ENCODE results near the gene YBEY.

The YBEY gene

GRCh38 chr21:46269466-46269865 is 16.7 kb upstream of the YBEY start:
- no peaks in the 10 kb centered on the region for H3K9me3 ChIP-seq (ENCODE audit: insufficient read depth, low read length)
- no peak overlapping the region for H3K4me3 ChIP-seq (ENCODE audit: low read length)
- no peaks in the 10 kb centered on the region for H3K4me1 ChIP-seq (ENCODE audit: low read length)
- no peak overlapping the region for H3K4me2 ChIP-seq (ENCODE audit: low read length)
- H3K79me2 ChIP-seq (ENCODE audit: low read length), result no peaks in the 10 kb centered on the region
- TF ChIP-seq EZH2phosphoT487 (IDR thresholded peaks at IDR 0.05; ENCODE audit: low read depth), result no peak
- TF ChIP-seq, protein P1, sequence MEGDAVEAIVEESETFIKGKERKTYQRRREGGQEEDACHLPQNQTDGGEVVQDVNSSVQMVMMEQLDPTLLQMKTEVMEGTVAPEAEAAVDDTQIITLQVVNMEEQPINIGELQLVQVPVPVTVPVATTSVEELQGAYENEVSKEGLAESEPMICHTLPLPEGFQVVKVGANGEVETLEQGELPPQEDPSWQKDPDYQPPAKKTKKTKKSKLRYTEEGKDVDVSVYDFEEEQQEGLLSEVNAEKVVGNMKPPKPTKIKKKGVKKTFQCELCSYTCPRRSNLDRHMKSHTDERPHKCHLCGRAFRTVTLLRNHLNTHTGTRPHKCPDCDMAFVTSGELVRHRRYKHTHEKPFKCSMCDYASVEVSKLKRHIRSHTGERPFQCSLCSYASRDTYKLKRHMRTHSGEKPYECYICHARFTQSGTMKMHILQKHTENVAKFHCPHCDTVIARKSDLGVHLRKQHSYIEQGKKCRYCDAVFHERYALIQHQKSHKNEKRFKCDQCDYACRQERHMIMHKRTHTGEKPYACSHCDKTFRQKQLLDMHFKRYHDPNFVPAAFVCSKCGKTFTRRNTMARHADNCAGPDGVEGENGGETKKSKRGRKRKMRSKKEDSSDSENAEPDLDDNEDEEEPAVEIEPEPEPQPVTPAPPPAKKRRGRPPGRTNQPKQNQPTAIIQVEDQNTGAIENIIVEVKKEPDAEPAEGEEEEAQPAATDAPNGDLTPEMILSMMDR (IDR thresholded peaks at IDR 0.05; ENCODE audit: low read depth, low read length), result no peak
- H3K9ac ChIP-seq (ENCODE audit: low read length), result no peak overlapping the region
- H3K36me3 ChIP-seq (replicated peaks; ENCODE audit: low read depth, low read length), result peaks cover 35% of the 10 kb centered on the region
- no peak overlapping the region for H3K27ac ChIP-seq (ENCODE audit: low read length)
- no peaks in the 10 kb centered on the region for H3K27me3 ChIP-seq (ENCODE audit: low read depth, low read length)
- no peaks in the 10 kb centered on the region for H4K20me1 ChIP-seq (ENCODE audit: insufficient read depth, low read length)
- no peak overlapping the region for H2AFZ ChIP-seq (ENCODE audit: low read depth, low read length)

DNA sequence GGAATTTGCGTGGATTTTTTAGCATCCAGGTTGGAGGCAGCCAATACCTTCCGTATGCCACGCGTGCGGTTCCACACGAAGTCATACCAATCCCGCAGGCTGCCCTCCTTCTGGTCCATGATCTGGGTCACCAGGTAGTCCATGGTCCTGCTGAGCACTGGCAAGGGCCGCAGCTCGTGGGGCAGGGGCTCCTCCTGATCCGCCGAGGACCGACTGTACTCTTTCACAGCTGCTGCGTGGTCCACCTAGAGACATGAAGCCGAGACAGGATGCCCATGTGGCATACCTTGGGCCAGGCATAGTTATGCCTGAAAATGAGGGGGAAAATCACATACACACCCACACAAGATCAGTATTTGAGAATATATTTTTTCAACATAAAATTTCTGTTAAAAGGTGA is 12.8 kb upstream of the YBEY start:
- H3K27ac ChIP-seq (ENCODE audit: low read length), result no peak overlapping the region
- H2AFZ ChIP-seq (ENCODE audit: low read depth, low read length), result no peak overlapping the region
- H3K9me3 ChIP-seq (ENCODE audit: insufficient read depth, low read length), result no peaks in the 10 kb centered on the region
- no peak overlapping the region for H3K4me3 ChIP-seq (ENCODE audit: low read length)
- no peaks in the 10 kb centered on the region for H3K4me1 ChIP-seq (ENCODE audit: low read length)
- H3K36me3 ChIP-seq (replicated peaks; ENCODE audit: low read depth, low read length), result peaks cover 36% of the 10 kb centered on the region
- H3K27me3 ChIP-seq (ENCODE audit: low read depth, low read length), result no peaks in the 10 kb centered on the region
- 0 out of 2 replicates have a peak, but pooled peaks cover 4% of the 10 kb centered on the region for H3K79me2 ChIP-seq (ENCODE audit: low read length)
- no peak for TF ChIP-seq EZH2phosphoT487 (IDR thresholded peaks at IDR 0.05; ENCODE audit: low read depth)
- TF ChIP-seq, protein P1 (IDR thresholded peaks at IDR 0.05; ENCODE audit: low read depth, low read length), result no peak
- no peak overlapping the region for H3K9ac ChIP-seq (ENCODE audit: low read length)
- H3K4me2 ChIP-seq (ENCODE audit: low read length), result no peak overlapping the region
- H4K20me1 ChIP-seq (ENCODE audit: insufficient read depth, low read length), result no peaks in the 10 kb centered on the region

- TF ChIP-seq, protein P1 (IDR thresholded peaks at IDR 0.05; ENCODE audit: low read depth, low read length), result no peak
- no peak for TF ChIP-seq EZH2phosphoT487 (IDR thresholded peaks at IDR 0.05; ENCODE audit: low read depth)
- Histone ChIP-seq H3K27ac (ENCODE audit: low read length) (no peak overlapping the region), H3K9ac (ENCODE audit: low read length) (no peak overlapping the region), H3K4me2 (ENCODE audit: low read length) (no peak overlapping the region), H3K4me3 (ENCODE audit: low read length) (no peak overlapping the region), H3K36me3 (replicated peaks; ENCODE audit: low read depth, low read length) (peaks cover 39% of the 10 kb centered on the region), H2AFZ (ENCODE audit: low read depth, low read length) (no peak overlapping the region), H4K20me1 (ENCODE audit: insufficient read depth, low read length) (no peaks in the 10 kb centered on the region), H3K27me3 (ENCODE audit: low read depth, low read length) (no peaks in the 10 kb centered on the region), H3K4me1 (ENCODE audit: low read length) (no peaks in the 10 kb centered on the region), H3K9me3 (ENCODE audit: insufficient read depth, low read length) (no peaks in the 10 kb centered on the region), H3K79me2 (ENCODE audit: low read length) (0 out of 2 replicates have a peak, but pooled peaks cover 4% of the 10 kb centered on the region)
Observed at GRCh38 chr21:46274797-46275390, 11.2 kb upstream of the YBEY start.

- Histone ChIP-seq H3K79me2 (ENCODE audit: low read length) (peaks cover 61% of the 10 kb centered on the region), H3K4me3 (ENCODE audit: low read length) (no peak overlapping the region), H2AFZ (ENCODE audit: low read depth, low read length) (no peak overlapping the region), H3K36me3 (replicated peaks; ENCODE audit: low read depth, low read length) (peaks cover 29% of the 10 kb centered on the region), H3K27me3 (ENCODE audit: low read depth, low read length) (no peaks in the 10 kb centered on the region), H3K27ac (ENCODE audit: low read length) (no peak overlapping the region), H3K9me3 (ENCODE audit: insufficient read depth, low read length) (no peaks in the 10 kb centered on the region), H4K20me1 (ENCODE audit: insufficient read depth, low read length) (no peaks in the 10 kb centered on the region), H3K4me2 (ENCODE audit: low read length) (peak overlapping the region; percentile 9; the same call in 1 of the 2 replicates), H3K4me1 (ENCODE audit: low read length) (peaks cover 23% of the 10 kb centered on the region), H3K9ac (ENCODE audit: low read length) (no peak overlapping the region)
- no peak for TF ChIP-seq EZH2phosphoT487 (IDR thresholded peaks at IDR 0.05; ENCODE audit: low read depth)
- TF ChIP-seq, protein P1 (IDR thresholded peaks at IDR 0.05; ENCODE audit: low read depth, low read length), result no peak
Observed at GRCh38 chr21:46284077-46284644, 2.0 kb upstream of the YBEY start.
